Hepatocyte (in vitro differentiated cells): ENCODE data around the gene COX14. TPM values are rescaled to one million over a fixed set of nuclear protein-coding genes. Genes with fewer than 3 reads are reported as not detected.

Source experiments
- DNase-seq: peaks from one replicate; pipeline ENCODE4 v3.0.0-alpha.2; 2016; ENCODE audit warnings: low spot score
- H2AFZ ChIP-seq: fragments of 200-600 bp; sonication (generic); 2 replicates; pipeline ENCODE4 v1.6.0; 2016; ENCODE audit warnings: antibody characterized with exemption, mild to moderate bottlenecking
- H3K27ac ChIP-seq: fragments of 200-600 bp; sonication (generic); 2 replicates; pipeline ENCODE4 v1.5.1; 2016; ENCODE audit warnings: mild to moderate bottlenecking
- H3K27me3 ChIP-seq: fragments of 200-600 bp; sonication (generic); 2 replicates; pipeline ENCODE4 v1.6.1; 2016
- H3K36me3 ChIP-seq: fragments of 200-600 bp; sonication (generic); replicated peaks from 2 replicates; pipeline ENCODE4 v1.5.1; 2016; ENCODE audit warnings: low read depth; ENCODE audit not compliant: insufficient read depth
- H3K4me1 ChIP-seq: fragments of 200-600 bp; sonication (generic); 2 replicates; pipeline ENCODE4 v1.5.1; 2016; ENCODE audit warnings: mild to moderate bottlenecking, moderate library complexity; ENCODE audit not compliant: insufficient read depth
- H3K4me2 ChIP-seq: fragments of 200-600 bp; sonication (generic); 2 replicates; pipeline ENCODE4 v1.6.0; 2016
- H3K4me3 ChIP-seq: fragments of 200-600 bp; sonication (generic); 2 replicates; pipeline ENCODE4 v1.5.1; 2016; ENCODE audit warnings: mild to moderate bottlenecking
- H3K79me2 ChIP-seq: fragments of 200-600 bp; sonication (generic); 2 replicates; pipeline ENCODE4 v1.6.0; 2017; ENCODE audit warnings: mild to moderate bottlenecking
- H3K9me2 ChIP-seq: fragments of 200-600 bp; sonication (generic); replicated peaks from 2 replicates; pipeline ENCODE4 v1.6.0; 2017; ENCODE audit warnings: mild to moderate bottlenecking; ENCODE audit not compliant: insufficient read depth
- H3K9me3 ChIP-seq: fragments of 200-600 bp; sonication (generic); 2 replicates; pipeline ENCODE4 v1.5.1; 2016; ENCODE audit warnings: low read depth, mild to moderate bottlenecking
- H4K20me1 ChIP-seq: fragments of 200-600 bp; sonication (generic); 2 replicates; pipeline ENCODE4 v1.6.0; 2016; ENCODE audit warnings: mild to moderate bottlenecking; ENCODE audit not compliant: insufficient read depth, poor library complexity, severe bottlenecking
- EZH2 ChIP-seq: fragments of 200-600 bp; sonication (generic); IDR thresholded peaks from 2 replicates; pipeline ENCODE4 v1.6.1; 2016; ENCODE audit warnings: antibody characterized with exemption, mild to moderate bottlenecking, borderline replicate concordance
- EZH2phosphoT487 ChIP-seq: fragments of 200-600 bp; sonication (generic); IDR thresholded peaks from one replicate; pipeline ENCODE4 v1.6.1; 2018; ENCODE audit warnings: antibody characterized with exemption, mild to moderate bottlenecking, low read depth, moderate library complexity; ENCODE audit not compliant: unreplicated experiment, severe bottlenecking
- WGBS: methylation state at CpG from one replicate; pipeline ENCODE4 v1.1.6; 2016; ENCODE audit warnings: low lambda C conversion rate; ENCODE audit errors: missing lambda C conversion rate; 5-methylcytosine and 5-hydroxymethylcytosine counted together
- polyA plus RNA-seq: library from polyadenylated mRNA; unstranded; fragments of >200 nt; fragmentation: Nextera tagmentation; extraction: Ambion mirVana; gene quantifications from 2 replicates; pipeline ENCODE4 v1.2.1, GENCODE V29; 2016
- total RNA-seq: library from RNA; depleted of rRNA; stranded (reverse); fragments of >200 nt; gene quantifications from 2 replicates; pipeline ENCODE4 v1.2.3, GENCODE V29; 2014
- TF ChIP-seq, protein P1 (sequence below): fragments of 200-600 bp; sonication (generic); IDR thresholded peaks from 2 replicates; pipeline ENCODE4 v1.5.1; 2016; ENCODE audit warnings: antibody characterized with exemption, mild to moderate bottlenecking; ENCODE audit not compliant: poor library complexity

COX14 gene
- total and polyA plus RNA-seq, 2 experiments from 2014 or later = 61.5 to 186 TPM

DNA sequence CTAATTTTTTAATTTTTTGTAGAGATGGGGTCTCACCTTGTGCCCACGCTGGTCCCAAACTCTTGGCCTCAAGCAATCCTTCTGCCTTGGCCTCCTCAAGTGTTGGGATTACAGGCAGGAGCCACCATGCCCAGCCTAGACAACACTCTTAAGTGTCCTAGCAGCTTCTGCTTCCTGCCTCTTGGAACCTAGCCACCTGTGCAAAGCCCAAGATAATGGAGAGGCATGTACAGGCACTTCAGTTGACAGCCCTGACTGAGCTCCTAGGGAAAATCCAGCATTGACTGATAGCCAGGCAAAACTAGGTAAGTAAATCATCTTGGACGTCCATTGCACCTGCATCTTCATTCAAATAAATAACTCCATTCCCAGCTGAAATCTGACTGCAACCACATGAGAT is 15.5 kb downstream of the COX14 start:
- Histone ChIP-seq H3K9me3 (no peaks in the 10 kb centered on the region), H2AFZ (no peak overlapping the region), H3K4me2 (no peak overlapping the region), H3K4me3 (no peak overlapping the region), H4K20me1 (no peaks in the 10 kb centered on the region), H3K36me3 (no peaks in the 10 kb centered on the region), H3K79me2 (peaks cover 4% of the 10 kb centered on the region), H3K9me2 (no peaks in the 10 kb centered on the region), H3K27ac (no peak overlapping the region), H3K27me3 (no peaks in the 10 kb centered on the region), H3K4me1 (no peaks in the 10 kb centered on the region)
- TF ChIP-seq EZH2 (no peak), EZH2phosphoT487 (no peak)
- TF ChIP-seq, protein P1, sequence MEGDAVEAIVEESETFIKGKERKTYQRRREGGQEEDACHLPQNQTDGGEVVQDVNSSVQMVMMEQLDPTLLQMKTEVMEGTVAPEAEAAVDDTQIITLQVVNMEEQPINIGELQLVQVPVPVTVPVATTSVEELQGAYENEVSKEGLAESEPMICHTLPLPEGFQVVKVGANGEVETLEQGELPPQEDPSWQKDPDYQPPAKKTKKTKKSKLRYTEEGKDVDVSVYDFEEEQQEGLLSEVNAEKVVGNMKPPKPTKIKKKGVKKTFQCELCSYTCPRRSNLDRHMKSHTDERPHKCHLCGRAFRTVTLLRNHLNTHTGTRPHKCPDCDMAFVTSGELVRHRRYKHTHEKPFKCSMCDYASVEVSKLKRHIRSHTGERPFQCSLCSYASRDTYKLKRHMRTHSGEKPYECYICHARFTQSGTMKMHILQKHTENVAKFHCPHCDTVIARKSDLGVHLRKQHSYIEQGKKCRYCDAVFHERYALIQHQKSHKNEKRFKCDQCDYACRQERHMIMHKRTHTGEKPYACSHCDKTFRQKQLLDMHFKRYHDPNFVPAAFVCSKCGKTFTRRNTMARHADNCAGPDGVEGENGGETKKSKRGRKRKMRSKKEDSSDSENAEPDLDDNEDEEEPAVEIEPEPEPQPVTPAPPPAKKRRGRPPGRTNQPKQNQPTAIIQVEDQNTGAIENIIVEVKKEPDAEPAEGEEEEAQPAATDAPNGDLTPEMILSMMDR = no peak
- WGBS = 95% methylated on average over 2 of the region's 2 CpGs
- no peak for DNase-seq

DNA sequence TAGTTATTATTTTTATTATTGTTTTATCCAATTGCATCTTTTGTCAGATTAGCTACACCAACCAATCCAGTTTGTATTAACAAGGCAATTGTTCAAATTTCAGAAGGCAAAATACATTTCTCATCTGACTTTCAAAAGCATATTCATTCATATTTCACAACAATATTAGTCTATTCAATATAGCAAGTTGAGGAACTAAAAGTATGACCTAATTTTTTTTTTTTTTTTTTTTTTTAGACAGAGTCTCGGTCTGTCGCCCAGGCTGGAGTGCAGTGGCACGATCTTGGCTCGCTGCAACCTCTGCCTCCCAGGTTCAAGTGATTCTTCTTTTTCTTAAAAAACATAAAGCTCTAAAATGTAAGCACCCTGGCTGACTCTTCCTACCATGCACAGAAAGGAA is 17.3 kb downstream of the COX14 start:
- no peak for DNase-seq
- Histone ChIP-seq H2AFZ (no peak overlapping the region), H3K27me3 (no peaks in the 10 kb centered on the region), H3K9me3 (no peaks in the 10 kb centered on the region), H3K4me3 (no peak overlapping the region), H3K4me2 (no peak overlapping the region), H3K79me2 (no peaks in the 10 kb centered on the region), H3K4me1 (no peaks in the 10 kb centered on the region), H3K36me3 (no peaks in the 10 kb centered on the region), H3K27ac (no peak overlapping the region), H3K9me2 (no peaks in the 10 kb centered on the region), H4K20me1 (no peaks in the 10 kb centered on the region)
- WGBS = 95% methylated on average over 4 of the region's 4 CpGs
- TF ChIP-seq, protein P1 = no peak
- TF ChIP-seq EZH2phosphoT487 (no peak), EZH2 (no peak)

DNA sequence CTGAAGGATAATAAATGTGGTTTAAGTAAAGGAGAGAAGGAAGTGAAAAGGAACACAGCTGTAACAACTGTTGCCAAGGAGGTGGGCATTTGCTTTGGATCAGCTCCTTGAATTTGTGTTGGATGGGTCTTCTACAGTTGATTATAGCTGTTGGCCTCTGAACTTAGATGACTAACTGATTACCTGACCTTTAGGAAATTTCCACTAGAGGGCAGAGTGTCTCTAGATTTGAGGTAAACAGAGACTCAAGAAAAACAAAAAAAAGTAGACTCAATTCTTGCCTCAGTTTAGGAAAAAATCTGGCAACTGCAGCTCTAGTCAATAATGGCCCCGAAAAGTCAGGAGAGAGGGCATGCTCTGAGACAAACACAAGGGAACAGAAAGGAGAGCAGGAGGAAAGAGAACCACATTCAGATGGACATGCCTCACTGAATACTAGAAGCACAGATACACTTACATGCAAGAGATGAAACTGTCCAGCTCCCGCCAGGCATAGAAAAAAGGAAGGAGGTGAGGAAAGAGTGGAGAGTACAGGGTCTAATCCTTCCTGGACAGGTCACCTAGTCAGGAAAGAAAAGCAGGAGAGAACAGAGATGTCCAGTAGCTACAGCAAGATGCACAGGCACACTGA is 20.6 kb downstream of the COX14 start:
- H3K4me3 ChIP-seq = no peak overlapping the region
- H3K4me2 ChIP-seq = no peak overlapping the region
- H3K36me3 ChIP-seq = no peaks in the 10 kb centered on the region
- H3K9me2 ChIP-seq = no peaks in the 10 kb centered on the region
- TF ChIP-seq EZH2phosphoT487 (no peak), EZH2 (no peak)
- TF ChIP-seq, protein P1 = peak; percentile 69
- no peaks in the 10 kb centered on the region for H3K9me3 ChIP-seq
- no peak overlapping the region for H2AFZ ChIP-seq
- no peak overlapping the region for H3K27ac ChIP-seq
- H3K79me2 ChIP-seq = no peaks in the 10 kb centered on the region
- 87% methylated on average over 2 of the region's 2 CpGs for WGBS
- peak; percentile 59 for DNase-seq
- no peaks in the 10 kb centered on the region for H4K20me1 ChIP-seq
- H3K4me1 ChIP-seq = no peaks in the 10 kb centered on the region
- H3K27me3 ChIP-seq = no peaks in the 10 kb centered on the region
